K562 (cell line): ENCODE measurements around the gene TJAP1. TPM values are rescaled to one million over a fixed set of nuclear protein-coding genes. Genes with fewer than 3 reads are reported as not detected.

Source experiments
- ATAC-seq: fragments of 200-7000 bp; cut with Tn5 transposase; 3 replicates; pipeline ENCODE4 v1.9.1; 2020; ENCODE audit warnings: moderate library complexity
- BruUV-seq: library from RNA; stranded (reverse); fragments of 400-500 nt; replicated peaks from 2 replicates; lab custom pipeline; 2021; lab: Mats Ljungman, UMichigan
- CTCF ChIA-PET: fragments of 300-600 bp; formaldehyde crosslinking; extraction: SDS; loops from one replicate; lab custom pipeline; 2021; ENCODE audit warnings: low intra/inter-chr PET ratio; lab: Yijun Ruan, JAX
- POLR2A ChIA-PET: fragments of 300-600, 350-650 bp; sonication (Branson Sonifier 250); formaldehyde crosslinking; extraction: SDS; loops from one replicate; lab custom pipeline; 2021; ENCODE audit warnings: antibody characterized with exemption, inconsistent platforms; lab: Yijun Ruan, JAX
- DNase-seq, 4 experiments: peaks; one replicate each; pipeline versions ENCODE4 v3.0.0 to v3.0.0-alpha.2; 2011 to 2018; ENCODE audit warnings: low spot score in 3 of 4, mixed read lengths in 3 of 4; ENCODE audit errors: extremely low read depth in 1 of 4
- FAIRE-seq: peaks from 2 replicates; lab custom pipeline; 2011; peaks lifted over from hg19 to GRCh38; lab: Jason Lieb, UNC
- H2AFZ ChIP-seq: 2 replicates; pipeline ENCODE4 v1.6.0; 2011; ENCODE audit warnings: low read depth, low read length, control low read depth, inconsistent platforms
- H3K27ac ChIP-seq: fragments of 200-600 bp; 3 replicates; pipeline ENCODE4 v1.8.0; 2011; ENCODE audit warnings: low read depth, mild to moderate bottlenecking, control low read depth, inconsistent platforms, low read length, moderate library complexity, mixed read lengths; ENCODE audit errors: extremely low read depth
- H3K27me3 ChIP-seq, 2 experiments: fragments of 300-600 bp in 1 of 2; 2 replicates in 1 of 2; 3 replicates in 1 of 2; pipeline versions ENCODE4 v1.6.0 to v1.8.0; 2011; ENCODE audit warnings: inconsistent platforms in 2 of 2, low read length in 2 of 2, mild to moderate bottlenecking in 1 of 2, mixed read lengths in 1 of 2, moderate library complexity in 1 of 2; ENCODE audit not compliant: control insufficient read depth in 2 of 2, insufficient read depth in 2 of 2
- H3K36me3 ChIP-seq: fragments of 300-600 bp; 3 replicates; pipeline ENCODE4 v1.8.0; 2011; ENCODE audit warnings: mild to moderate bottlenecking, low read length, inconsistent platforms; ENCODE audit not compliant: control insufficient read depth, insufficient read depth
- H3K4me1 ChIP-seq, 2 experiments: fragments of 200-600 bp in 1 of 2; replicated peaks in 1 of 2; 2 replicates in 1 of 2; 3 replicates in 1 of 2; pipeline versions ENCODE4 v1.5.1 to v1.8.0; 2011; ENCODE audit warnings: inconsistent platforms in 2 of 2, low read length in 2 of 2, mild to moderate bottlenecking in 1 of 2, mixed read lengths in 1 of 2, moderate library complexity in 1 of 2; ENCODE audit not compliant: control insufficient read depth in 2 of 2, insufficient read depth in 2 of 2
- H3K4me2 ChIP-seq: 2 replicates; pipeline ENCODE4 v1.6.1; 2011; ENCODE audit warnings: low read length, control low read depth, inconsistent platforms, mixed read lengths; ENCODE audit not compliant: insufficient read depth
- H3K4me3 ChIP-seq: fragments of 200-600 bp; sonication (generic), shearing (Covaris generic); 2 replicates; pipeline ENCODE4 v1.5.1; 2016; ENCODE audit warnings: control low read depth, inconsistent platforms
- H3K79me2 ChIP-seq: fragments of 200-600 bp; 3 replicates; pipeline ENCODE4 v1.8.0; 2011; ENCODE audit warnings: low read length, inconsistent platforms; ENCODE audit not compliant: control insufficient read depth, insufficient read depth
- H3K9ac ChIP-seq, 2 experiments: 2 replicates each; pipeline versions ENCODE4 v1.6.0 to v1.6.1; 2011; ENCODE audit warnings: low read depth in 2 of 2, low read length in 2 of 2, control low read depth in 1 of 2, inconsistent platforms in 1 of 2, mild to moderate bottlenecking in 1 of 2, mixed read lengths in 1 of 2; ENCODE audit not compliant: insufficient read depth in 1 of 2
- H3K9me1 ChIP-seq: one replicate; pipeline ENCODE4 v1.6.0; 2011; ENCODE audit warnings: inconsistent platforms, mild to moderate bottlenecking, low read length, moderate library complexity; ENCODE audit not compliant: control insufficient read depth, insufficient read depth
- H3K9me3 ChIP-seq: replicated peaks from 2 replicates; pipeline ENCODE4 v1.5.1; 2011; ENCODE audit warnings: low read depth, low read length, inconsistent platforms; ENCODE audit not compliant: control insufficient read depth, insufficient read depth
- H4K20me1 ChIP-seq: replicated peaks from 2 replicates; pipeline ENCODE4 v1.6.1; 2011; ENCODE audit warnings: low read length, inconsistent platforms, mixed read lengths; ENCODE audit not compliant: control insufficient read depth, insufficient read depth
- NR3C1 ChIP-seq: sonication (generic); formaldehyde crosslinking; IDR thresholded peaks from 2 replicates; pipeline ENCODE4 v1.8.1; 2022; ENCODE audit warnings: missing genetic modification reagents
- NRF1 ChIP-seq, 2 experiments: fragments of 450-650 bp; IDR thresholded peaks in 1 of 2; conservative IDR thresholded peaks in 1 of 2; 2 replicates each; pipeline ENCODE4 v1.6.1; 2014; ENCODE audit warnings: mild to moderate bottlenecking in 2 of 2
- PTRF ChIP-seq: fragments of 450-650 bp; IDR thresholded peaks from 2 replicates; pipeline ENCODE4 v1.6.1; 2016; ENCODE audit warnings: mild to moderate bottlenecking, missing genetic modification characterization, missing compliant biosample characterization
- ZNF395 ChIP-seq: fragments of 200-800 bp; sonication (Bioruptor generic); IDR thresholded peaks from 2 replicates; pipeline ENCODE4 v1.6.1; 2017; ENCODE audit warnings: missing genetic modification characterization, missing compliant biosample characterization
- WGBS: fragments of 100-300 bp; shearing (Covaris generic); methylation state at CpG from one replicate; pipeline ENCODE4 v1.1.6; 2016; ENCODE audit warnings: low coverage, mixed read lengths; ENCODE audit not compliant: insufficient coverage; ENCODE audit errors: missing lambda C conversion rate; 5-methylcytosine and 5-hydroxymethylcytosine counted together
- in situ Hi-C: fragments of 300-500 bp; cut with MboI; formaldehyde crosslinking; loops from 4 replicates; pipeline ENCODE4 v1.15.0; 2018; ENCODE audit warnings: inconsistent platforms, mixed read lengths
- intact Hi-C: fragments of 100-400 bp; cut with micrococcal nuclease; formaldehyde crosslinking; loops from 2 replicates; pipeline ENCODE4 v1.14.2; 2022
- polyA plus RNA-seq, 8 experiments: library from polyadenylated mRNA; depleted of rRNA in 4 of 8; stranded (reverse) in 5 of 8; unstranded in 3 of 8; fragments of >200 nt; fragmentation: Nextera tagmentation in 2 of 8; fragmentation: Illumina TruSeq in 1 of 8; extraction: Ambion mirVana in 2 of 8; extraction: Trizol in 1 of 8; gene quantifications; 2 replicates each; pipeline versions ENCODE4 v1.2.1 to v1.2.3, GENCODE V29; 2011 to 2014; ENCODE audit warnings: inconsistent platforms in 1 of 8, missing spikeins in 1 of 8
- total RNA-seq, 7 experiments: library from RNA; depleted of rRNA in 6 of 7; stranded (reverse); fragments of >200 nt in 6 of 7; fragmentation: Illumina TruSeq in 2 of 7; extraction: Trizol in 2 of 7; gene quantifications; 2 replicates each; pipeline versions ENCODE4 v1.2.1 to v1.2.3, GENCODE V29; 2011 to 2021; ENCODE audit warnings: low replicate concordance in 1 of 7

Gene TJAP1
- total and polyA plus RNA-seq, 9 of the 15 experiments (the other 6 are each of a cell fraction or from before 2014, with no cell fraction given) = 0.06 to 35.8 (median 16.2) TPM

- Histone ChIP-seq H3K79me2 (no peaks in the 10 kb centered on the region), H3K9ac (no peak overlapping the region), H2AFZ (no peak overlapping the region), H3K9me1 (no peaks in the 10 kb centered on the region), H3K4me1 (no peaks in the 10 kb centered on the region), H3K27ac (no peak overlapping the region), H3K36me3 (no peaks in the 10 kb centered on the region), H3K4me3 (no peak overlapping the region), H3K4me2 (no peak overlapping the region), H4K20me1 (no peaks in the 10 kb centered on the region), H3K9me3 (no peaks in the 10 kb centered on the region), H3K27me3 (peaks cover 11 to 15% of the 10 kb centered on the region in 2 experiments; a peak in 3 of 5 replicates)
- CTCF ChIA-PET = no interaction called here
- TF ChIP-seq ZNF395 (CRISPR knock-in tag) = no peak
- TF ChIP-seq PTRF = no peak
- no peak for TF ChIP-seq NR3C1
- TF ChIP-seq NRF1 (conservative IDR thresholded peaks at IDR 0.05 in 1 of 2, IDR thresholded peaks at IDR 0.05 in 1 of 2) = no peak
- no TSS peak for BruUV-seq
- no peak for DNase-seq
- peak; percentile 28; the same call in 1 of the 3 replicates for ATAC-seq
- in situ Hi-C loops = no loop called here
- POLR2A ChIA-PET = interaction anchor here (0.6 to 0.7 kb wide), 2 partner anchors 9 to 17 kb away, joined by 3 read pairs; no protein-coding TSS in a partner anchor
- intact Hi-C loops = no loop called here
- FAIRE-seq = no peak
- WGBS = 7% methylated on average over 5 of the region's 5 CpGs
These were observed 15.4 kb upstream of the TJAP1 start for GRCh38 chr6:43461936-43462335.
